Right renal cortex interstitium (tissue), 3 donors: Measurements from ENCODE around the gene SLC7A9. TPM values are rescaled to one million over a fixed set of nuclear protein-coding genes. Genes with fewer than 3 reads are reported as not detected.

Source experiments
- DNase-seq, 3 donors: peaks; one replicate each; pipeline ENCODE4 v3.0.0-alpha.2; 2013; ENCODE audit warnings: low read depth in 3 of 3, low spot score in 2 of 3
- polyA plus RNA-seq, 3 donors: library from polyadenylated mRNA; unstranded; fragments of 120-200 nt; gene quantifications; one replicate each; pipeline ENCODE4 v1.2.1, GENCODE V29; 2013; ENCODE audit not compliant: insufficient read length in 3 of 3

Gene SLC7A9
- 10 to 100 TPM; 13.5 to 15.4 (median 15.0) TPM for polyA plus RNA-seq

DNA sequence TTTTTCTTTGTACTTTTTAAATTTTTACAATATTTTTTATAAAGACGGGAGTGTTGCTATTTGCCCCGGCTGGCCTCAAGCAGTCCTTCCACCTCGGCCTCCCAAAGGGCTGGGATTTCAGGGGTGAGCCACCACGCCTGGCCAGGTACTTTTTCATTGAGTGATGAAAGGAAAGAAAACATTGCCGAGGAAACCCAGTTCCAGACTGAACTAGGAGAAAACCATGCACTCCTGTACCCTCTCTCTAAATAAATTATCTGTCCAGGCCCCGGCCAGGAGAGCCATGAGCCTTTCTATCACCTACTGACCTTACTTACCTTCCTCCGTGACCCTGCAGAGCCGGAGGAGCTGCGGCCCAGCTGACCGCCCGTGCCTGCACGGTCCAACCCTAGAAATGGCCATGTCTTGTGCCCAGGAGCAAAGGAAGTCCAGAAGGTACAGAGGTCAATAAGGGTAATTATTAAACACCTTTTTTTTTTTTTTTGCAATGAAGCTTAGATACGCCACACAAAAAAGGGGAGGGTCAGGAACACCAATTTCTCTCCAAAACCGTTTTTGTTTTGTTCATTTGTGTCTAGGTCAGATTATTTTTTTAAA lies at the start of gene SLC7A9:
Gene SLC7A9, minus strand, starts transcription at position 399 of the 597 bp plus-strand sequence. CDS start 1,233 bp downstream, outside the sequence.
- DNase-seq = no peak

GRCh38 chr19:32919365-32919764 lies 49.8 kb upstream of the SLC7A9 start:
- DNase-seq = no peak

GRCh38 chr19:32917616-32917996 lies 48.0 kb upstream of the SLC7A9 start:
- DNase-seq = no peak

- DNase-seq = no peak
Observed at GRCh38 chr19:32916969-32917615, 47.5 kb upstream of the SLC7A9 start.

DNA sequence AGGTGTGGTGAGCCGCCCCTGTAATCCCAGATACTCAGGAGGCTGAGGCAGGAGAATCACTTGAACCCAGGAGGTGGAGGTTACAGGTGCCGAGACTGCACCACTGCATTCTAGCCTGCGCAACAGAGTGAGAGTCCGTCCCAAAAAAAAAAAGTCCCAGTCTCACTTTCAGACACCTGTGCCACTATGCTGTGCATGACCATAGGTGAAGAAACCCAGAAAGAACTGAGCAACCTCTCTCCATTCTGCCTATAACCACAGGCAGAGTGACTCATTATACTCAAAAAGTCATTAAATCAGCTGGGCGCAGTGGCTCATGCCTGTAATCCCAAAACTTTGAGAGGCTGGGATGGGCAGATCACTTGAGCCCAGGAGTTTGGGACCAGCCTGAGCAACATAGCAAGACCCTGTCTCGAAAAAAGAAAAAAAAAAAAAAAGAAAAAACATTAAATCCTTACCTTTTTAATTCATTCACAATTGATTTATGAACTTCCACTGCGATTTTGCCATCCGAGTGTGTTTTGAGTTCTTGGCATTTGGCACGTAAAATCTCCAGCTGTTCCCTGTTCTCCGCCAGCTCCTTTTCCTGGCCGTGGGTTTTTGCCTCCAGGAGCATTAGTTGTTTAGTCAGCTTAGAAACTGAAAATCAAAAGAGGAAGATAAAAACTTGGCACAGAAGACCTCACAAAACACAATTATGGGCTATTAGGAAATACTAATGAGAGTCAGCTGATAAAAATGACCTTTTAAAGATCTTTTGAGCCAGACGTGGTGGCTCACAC lies 45.5 kb upstream of the SLC7A9 start:
- DNase-seq = no peak

DNA sequence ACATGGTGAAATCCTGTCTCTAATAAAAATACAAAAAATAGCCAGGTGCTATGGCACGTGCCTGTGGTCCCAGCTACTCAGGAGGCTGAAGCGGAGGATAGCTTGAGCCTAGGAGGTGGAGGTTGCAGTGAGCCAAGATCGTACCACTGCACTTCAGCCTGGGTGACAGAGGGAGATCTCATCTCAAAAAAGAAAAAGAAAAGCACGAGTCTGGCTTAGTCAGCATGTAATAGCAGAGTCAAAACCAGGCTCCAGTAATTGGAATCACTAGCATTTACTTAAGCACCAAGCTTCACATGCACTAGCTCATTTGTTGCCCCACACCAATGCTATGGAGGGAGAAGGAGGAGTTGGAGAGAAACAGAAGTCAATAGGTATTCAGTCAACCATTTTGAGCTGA lies 41.9 kb upstream of the SLC7A9 start:
- DNase-seq = no peak

DNA sequence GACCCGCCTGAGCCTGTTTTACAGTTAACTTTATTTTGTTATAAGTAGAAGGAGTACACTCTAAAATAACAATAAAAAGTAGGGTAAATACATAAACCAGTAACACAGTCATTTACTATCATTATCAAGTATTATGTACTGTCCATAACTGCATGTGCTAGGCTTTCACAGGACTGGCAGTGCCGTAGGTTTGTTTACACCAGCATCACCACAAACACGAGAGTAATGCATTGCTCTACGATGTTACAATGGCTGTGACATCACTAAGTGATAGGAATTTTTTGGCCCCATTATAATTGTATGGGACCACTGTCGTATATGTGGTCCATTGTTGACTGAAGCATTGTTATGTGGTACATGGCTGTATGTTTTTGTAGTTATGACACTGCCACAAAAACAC lies 41.3 kb upstream of the SLC7A9 start:
- DNase-seq = no peak

- no peak for DNase-seq
Observed at GRCh38 chr19:32910094-32910493, 40.5 kb upstream of the SLC7A9 start.

DNA sequence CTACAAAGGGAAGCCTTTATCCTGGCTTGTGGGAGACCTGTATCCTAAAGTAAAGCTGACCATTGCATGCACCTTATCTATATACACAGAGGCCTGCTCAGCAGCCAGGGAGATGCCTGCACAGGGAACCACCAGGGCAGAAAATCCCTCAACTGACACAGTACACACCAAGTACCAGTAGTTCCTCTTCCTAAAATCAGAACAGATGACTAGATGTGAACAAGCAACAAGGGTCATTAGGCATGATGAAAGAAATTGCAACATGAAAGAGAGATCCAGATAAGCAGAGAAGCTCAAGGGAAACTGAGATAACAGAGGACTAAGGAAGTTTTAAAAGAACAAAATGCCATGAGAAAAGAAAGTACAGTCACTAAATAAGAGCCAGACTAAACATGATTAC lies 39.7 kb upstream of the SLC7A9 start:
- no peak for DNase-seq

- no peak for DNase-seq
Observed at GRCh38 chr19:32908641-32909190, 39.1 kb upstream of the SLC7A9 start.

GRCh38 chr19:32902448-32902847 lies 32.9 kb upstream of the SLC7A9 start:
- no peak for DNase-seq

DNA sequence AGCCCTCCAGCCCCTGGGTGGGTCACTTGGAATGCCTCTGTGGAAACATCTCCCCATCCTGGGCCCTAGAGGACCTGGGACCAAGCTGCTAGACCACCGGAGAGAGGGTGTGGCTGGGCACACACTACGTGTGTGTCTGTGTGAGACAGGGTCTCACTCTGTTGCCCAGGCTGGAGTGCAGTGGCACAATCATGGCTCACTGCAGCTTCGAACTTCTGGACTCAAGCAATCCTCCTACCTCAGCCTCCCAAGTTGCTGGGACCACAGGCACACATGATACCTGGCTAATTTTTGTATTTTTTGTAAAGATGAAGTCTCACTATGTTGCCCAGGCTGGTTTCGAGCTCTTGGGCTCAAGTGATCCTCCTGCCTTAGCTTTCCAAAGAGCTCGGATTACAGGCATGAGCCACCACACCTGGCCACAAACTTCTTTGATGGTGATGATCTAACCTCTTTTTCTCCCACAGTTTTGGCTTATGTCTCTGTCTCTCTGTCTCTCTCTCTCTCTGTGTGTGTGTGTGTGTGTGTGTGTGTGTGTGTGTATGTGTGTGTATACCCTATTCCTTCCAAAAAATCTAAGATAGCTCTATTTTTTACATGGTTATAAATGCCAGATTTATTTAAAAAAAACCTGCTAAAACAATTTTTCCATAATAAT lies 32.1 kb upstream of the SLC7A9 start:
- DNase-seq = no peak

DNA sequence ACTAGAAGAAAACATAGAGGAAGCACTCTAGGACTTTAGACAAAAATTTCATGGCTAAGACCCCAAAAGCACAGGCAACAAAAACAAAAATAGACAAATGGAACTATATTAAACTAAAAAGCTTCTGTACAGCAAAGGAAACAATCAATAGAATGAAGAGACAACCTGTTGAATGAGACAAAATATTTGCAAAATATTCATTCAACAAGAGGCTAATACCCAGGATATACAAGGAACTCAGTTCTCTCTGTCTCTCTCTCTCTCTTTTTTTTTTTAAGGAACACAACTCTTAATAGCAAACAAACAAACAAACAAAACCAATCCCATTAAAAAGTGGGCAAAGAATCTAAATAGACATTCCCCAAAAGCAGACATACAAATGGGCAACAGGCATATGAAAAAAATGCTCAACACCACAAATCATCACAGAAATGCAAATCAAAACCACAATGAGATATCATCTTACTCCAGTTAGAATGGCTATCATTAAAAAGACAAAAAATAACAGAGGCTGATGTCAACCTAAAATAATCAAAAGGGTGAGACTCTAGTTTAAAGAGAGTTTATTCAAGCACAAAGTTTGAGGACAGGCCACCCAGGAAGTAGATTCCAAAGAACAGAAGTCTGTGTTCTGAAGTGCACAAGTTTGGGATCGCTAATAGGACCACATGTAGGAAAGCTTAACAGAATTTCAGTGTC lies 27.1 kb upstream of the SLC7A9 start:
- DNase-seq = no peak

DNA sequence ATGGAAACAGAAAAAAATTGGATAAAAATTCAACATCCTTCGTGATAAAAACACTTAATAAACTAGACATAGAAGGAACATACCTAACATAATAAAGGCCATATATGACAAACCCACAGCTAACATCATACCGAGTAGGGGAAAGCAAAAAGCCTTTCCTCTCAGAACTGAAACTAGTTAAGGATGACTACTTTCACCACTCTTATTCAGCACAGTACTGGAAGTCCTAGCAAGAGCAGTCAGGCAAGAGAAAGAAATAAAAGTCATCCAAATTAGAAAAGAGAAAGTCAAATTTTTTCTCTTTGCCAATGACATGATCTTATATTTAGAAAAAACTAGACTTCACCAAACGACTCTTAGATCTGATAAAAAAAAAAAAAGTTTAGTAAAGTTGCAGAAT lies 25.8 kb upstream of the SLC7A9 start:
- no peak for DNase-seq

GRCh38 chr19:32891609-32892008 lies 22.0 kb upstream of the SLC7A9 start:
- DNase-seq = no peak

GRCh38 chr19:32890841-32891240 lies 21.3 kb upstream of the SLC7A9 start:
- no peak for DNase-seq

- no peak for DNase-seq
Observed at GRCh38 chr19:32890326-32890725, 20.8 kb upstream of the SLC7A9 start.

GRCh38 chr19:32889137-32889934 lies 19.8 kb upstream of the SLC7A9 start:
- no peak for DNase-seq

- DNase-seq = no peak
Observed at GRCh38 chr19:32887572-32888215, 18.1 kb upstream of the SLC7A9 start.
